Measurements from ENCODE around the gene RNPEPL1.

RNPEPL1 gene

DNA sequence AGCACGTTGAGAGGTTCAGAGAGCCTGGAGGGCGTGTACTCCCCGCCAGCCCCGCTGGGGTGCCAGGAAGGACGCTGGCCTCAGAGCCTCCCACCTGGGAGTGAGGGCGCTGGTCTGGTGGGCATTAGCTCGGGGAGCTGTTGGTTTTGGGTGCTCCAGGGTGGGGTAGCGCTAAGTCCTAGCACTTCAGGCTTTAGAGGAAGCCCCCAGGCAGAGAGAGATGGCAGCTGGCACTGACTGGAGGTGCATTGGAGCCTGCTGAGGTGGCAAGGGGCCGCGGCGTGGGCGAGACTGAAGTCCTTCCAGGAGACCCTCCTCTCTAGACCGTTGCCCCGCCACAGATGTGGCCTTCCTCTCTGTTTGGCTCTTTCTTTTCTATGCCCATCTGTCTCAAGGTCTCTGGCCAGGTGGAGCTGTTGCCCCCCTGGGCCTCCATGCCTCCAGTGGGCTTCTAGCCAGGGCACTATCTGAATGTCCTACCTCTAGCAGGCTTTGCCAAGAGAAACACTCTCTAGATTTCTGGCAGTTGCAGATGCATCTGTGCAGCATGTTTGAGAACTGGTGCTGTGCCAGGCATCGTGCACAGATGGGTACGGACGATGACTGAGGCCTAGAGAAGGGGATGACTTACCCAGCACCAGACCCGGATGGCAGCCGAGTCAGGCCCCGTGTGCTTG is 24.9 kb downstream of the RNPEPL1 start:
- DNase-seq, result no peak

DNA sequence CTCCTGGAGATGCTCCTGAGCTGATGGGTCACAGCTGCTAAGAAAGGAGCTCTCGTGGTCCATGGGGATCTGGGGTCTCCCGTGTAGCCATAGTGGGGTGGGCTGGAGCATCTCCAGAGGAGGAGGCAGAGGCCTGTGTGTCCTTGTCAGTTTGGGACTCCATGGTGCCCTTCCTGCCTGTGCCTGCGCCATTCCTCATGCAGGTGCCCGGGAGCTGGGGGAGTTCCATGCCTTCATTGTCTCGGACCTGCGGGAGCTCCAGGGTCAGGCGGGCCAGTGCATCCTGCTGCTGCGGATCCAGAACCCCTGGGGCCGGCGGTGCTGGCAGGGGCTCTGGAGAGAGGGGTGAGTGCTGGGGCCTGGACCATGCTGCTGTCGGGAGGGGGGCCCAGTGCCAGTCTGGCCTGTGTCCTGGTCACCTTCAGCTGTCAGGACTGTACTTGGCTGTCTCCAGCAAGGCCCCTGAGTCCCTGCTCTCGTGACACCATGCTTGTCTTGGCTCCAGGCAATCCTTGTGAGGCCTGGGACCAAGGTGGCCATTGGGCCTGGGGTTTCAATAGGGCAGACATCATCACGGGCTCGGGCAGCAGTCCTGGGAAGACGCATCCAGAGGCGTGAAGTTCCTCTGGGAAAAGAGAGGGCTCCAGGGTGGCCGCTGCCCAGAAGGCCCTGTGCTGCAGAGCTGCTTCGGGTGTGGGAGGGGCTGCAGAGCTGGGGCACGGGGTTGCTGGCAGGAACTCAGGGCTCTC is 25.6 kb downstream of the RNPEPL1 start:
- DNase-seq, result no peak

DNA sequence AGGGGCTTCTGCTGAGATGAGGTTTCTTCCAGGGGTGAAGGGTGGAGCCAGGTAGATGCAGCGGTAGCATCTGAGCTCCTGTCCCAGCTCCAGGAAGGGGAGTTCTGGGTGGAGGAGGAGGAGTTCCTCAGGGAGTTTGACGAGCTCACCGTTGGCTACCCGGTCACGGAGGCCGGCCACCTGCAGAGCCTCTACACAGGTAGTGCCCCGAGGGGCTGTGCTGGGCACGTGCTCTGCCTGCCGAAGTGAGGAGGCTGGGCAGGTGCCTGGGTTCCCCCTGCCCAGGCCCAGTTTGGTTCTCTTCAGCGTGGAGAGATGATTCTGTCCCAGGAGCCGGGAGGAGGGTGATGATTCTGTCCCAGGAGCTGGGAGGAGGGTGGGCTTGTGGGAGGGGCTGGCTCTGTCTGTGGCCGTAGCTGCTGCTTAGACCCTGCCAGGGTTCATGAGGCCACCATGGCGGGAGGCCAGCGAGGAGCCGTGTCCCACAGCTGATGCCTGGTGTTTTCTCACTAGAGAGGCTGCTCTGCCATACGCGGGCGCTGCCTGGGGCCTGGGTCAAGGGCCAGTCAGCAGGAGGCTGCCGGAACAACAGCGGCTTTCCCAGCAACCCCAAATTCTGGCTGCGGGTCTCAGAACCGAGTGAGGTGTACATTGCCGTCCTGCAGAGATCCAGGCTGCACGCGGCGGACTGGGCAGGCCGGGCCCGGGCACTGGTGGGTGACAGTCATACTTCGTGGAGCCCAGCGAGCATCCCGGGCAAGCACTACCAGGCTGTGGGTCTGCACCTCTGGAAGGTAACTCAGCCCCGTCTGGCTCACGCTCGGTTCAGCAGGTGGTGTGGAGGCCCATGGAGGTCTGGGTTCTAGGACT is 26.5 kb downstream of the RNPEPL1 start:
- no peak for DNase-seq

DNA sequence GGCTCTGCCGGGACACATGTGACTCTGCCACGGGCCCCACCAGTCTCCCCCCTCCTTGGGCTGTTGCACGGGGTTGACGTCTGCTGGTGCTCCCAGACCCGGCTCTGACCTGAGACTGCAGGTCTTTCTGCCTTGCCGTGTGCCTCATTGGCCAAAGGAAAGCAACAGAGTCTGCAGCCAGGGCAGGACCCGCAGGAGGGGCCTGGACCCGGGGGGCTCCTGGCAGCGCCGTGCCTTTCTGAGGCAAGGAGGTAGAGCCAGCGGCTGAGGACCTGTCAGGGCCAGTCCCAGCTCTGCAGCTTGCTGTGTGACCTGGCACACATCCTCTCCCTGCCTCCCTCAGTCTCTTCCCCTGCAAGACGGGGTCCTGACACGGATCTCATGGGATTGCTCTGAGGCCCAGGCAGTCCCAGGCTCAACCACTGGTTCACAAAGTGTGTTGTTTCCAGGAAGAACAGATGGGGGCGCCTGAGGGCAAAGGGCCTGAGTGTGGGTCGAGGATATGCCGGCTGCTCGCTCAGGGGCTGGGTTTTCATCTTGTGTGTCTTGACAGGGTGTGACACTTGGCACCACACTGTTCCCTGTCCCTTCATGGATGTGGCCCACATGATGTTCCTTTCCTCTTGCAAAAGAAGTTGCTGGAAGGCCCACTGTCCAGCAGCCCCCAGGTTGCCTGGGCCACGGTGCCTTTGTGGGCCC is 27.2 kb downstream of the RNPEPL1 start:
- no peak for DNase-seq

DNA sequence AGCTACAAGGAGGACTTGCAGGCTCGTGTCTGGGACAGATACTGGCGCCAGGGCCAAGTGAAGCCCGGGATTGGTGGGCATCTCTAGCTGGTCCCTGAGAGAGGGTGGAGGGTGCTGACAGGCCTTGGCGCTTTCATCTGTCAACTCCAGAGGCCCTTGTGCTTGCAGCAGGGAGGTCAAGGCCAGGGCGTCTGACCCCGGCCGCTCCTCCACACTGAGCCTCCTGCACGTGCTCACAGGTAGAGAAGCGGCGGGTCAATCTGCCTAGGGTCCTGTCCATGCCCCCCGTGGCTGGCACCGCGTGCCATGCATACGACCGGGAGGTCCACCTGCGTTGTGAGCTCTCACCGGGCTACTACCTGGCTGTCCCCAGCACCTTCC is 27.8 kb downstream of the RNPEPL1 start:
- DNase-seq, result no peak

DNA sequence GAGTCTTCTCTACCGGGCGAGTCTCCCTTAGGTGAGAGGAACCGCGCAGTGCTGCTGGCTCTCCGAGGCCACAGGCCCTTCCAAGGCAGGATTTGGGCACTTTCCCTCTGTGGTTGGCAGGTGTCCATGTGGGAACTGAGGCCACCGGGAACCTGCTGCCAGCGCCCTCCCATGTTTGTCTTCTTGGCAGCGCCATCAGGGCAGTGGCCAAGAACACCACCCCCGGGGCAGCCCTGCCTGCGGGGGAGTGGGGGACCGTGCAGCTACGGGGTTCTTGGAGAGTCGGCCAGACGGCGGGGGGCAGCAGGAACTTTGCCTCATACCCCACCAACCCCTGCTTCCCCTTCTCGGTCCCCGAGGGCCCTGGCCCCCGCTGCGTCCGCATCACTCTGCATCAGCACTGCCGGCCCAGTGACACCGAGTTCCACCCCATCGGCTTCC is 28.2 kb downstream of the RNPEPL1 start:
- DNase-seq, result no peak

DNA sequence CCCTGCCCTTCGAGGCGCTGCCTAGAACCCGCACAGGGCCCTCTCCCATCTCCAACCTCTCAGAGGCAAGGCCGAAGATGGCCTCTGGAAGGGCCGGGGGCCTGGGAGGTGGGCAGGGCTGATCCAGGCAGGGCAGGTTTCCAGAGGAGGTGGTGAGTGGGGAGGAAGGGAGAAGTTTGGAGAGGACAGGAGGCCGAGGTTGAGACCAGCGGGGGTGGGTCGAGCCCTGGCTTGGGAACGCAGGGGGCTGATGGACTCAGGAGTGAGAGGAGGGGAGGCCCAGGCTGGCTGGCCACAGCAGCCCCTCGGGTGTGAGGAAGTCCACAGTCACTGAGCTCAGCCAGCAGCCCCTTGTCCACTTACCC is 28.8 kb downstream of the RNPEPL1 start:
- no peak for DNase-seq

DNA sequence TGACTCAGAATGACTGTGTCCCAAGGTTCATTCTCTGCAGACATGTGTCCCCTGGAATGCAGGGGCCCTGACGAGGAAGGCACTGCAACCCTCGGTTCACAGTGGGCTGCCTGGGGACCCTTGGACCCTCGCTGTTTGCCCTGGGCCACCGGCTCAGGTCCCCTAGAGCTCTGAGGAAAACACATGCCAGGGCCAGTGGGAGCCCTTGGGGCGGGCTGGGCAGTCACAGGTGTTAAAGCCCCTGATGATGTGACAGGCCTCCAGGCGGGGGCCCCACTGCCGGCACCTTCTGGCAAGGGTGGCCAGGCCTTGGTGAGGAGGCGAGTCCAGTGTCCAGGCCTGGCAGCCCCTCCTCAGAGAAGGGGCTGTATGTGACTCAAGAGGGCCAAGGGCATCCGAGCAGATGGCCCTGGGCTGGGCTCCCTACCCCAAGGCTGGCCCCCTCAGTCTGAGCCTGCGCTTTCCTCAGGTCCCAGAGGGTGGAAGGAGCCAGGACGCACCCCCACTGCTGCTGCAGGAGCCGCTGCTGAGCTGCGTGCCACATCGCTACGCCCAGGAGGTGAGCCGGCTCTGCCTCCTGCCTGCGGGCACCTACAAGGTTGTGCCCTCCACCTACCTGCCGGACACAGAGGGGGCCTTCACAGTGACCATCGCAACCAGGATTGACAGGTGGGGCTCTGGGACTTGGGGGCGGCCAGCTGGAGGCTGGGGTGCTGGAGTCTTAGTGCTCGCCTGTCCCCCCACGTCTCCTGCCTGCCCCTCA is 29.3 kb downstream of the RNPEPL1 start:
- DNase-seq, result no peak

DNA sequence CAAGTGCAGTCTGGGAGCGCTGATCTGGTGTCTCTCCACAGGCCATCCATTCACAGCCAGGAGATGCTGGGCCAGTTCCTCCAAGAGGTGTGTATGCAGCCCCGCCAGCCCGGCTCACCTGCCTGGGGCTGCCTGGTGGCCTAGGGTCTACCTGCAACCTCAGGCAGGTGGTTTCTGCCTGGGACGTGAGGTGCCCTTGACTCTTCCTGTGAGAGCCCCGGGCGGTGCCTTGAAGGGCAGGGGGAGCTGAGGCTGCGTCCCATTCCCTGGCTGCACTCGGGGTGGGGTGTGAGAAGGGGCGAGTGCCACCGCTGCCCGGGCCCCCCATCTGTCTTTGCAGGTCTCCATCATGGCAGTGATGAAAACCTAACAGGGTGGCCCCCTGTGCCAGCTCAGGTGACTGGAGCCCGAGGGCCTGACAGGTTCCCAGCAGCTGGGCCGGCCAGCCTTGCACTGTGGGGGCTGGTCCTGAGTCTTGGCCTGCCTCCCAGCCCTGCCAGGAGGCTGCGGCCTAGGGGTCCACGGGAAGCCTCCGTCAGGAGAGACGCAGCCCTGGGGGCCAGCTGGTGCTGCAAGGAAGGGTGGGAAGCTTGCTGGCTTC is 30.1 kb downstream of the RNPEPL1 start:
- no peak for DNase-seq

DNA sequence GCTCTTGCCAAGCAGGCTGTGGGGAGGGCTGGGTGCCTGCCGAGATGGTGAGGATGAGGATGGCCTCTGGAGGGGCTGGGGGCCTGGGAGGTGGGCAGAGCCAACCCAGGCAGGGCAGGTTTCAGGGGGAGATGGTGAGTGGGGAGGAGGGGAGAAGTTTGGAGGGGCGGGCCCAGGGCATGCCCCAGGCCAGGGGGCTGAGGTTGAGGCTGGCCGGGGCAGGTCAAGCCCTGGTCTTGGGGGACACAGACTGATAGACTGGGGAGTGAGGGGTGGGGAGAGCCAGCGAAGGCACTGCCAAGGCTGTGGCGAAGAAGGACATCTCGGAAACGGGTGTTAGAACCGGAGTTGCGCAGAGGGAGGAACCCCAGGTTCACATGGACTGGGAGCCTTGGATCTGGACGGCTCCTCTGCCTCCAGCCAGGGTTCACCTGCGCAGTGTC is 30.9 kb downstream of the RNPEPL1 start:
- no peak for DNase-seq

DNA sequence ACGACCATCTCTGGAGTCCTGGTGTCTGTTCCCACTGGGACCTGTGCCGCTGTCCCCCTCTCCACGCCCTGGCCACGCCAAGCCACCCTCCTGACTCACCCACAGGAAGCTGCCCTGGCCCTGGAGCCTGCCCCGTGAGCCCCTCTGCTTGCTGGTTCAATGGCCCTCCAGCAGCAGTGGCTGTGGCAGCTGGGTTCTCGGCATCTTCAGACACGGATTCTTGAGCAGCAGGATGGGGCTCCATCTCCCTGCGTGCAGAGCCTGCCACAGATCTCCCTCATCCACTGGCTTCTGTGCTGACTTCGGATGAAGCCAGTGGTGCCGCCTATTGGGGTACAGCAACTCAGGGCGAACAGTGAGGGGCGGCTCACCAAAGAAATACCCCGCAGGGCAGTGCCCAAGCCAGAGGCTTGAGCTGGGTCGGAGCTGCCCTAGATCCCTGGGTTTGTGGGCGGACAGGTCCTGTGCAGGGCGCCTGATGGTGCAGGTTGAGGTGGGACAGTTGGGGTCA is 32.2 kb downstream of the RNPEPL1 start:
- DNase-seq, result no peak

DNA sequence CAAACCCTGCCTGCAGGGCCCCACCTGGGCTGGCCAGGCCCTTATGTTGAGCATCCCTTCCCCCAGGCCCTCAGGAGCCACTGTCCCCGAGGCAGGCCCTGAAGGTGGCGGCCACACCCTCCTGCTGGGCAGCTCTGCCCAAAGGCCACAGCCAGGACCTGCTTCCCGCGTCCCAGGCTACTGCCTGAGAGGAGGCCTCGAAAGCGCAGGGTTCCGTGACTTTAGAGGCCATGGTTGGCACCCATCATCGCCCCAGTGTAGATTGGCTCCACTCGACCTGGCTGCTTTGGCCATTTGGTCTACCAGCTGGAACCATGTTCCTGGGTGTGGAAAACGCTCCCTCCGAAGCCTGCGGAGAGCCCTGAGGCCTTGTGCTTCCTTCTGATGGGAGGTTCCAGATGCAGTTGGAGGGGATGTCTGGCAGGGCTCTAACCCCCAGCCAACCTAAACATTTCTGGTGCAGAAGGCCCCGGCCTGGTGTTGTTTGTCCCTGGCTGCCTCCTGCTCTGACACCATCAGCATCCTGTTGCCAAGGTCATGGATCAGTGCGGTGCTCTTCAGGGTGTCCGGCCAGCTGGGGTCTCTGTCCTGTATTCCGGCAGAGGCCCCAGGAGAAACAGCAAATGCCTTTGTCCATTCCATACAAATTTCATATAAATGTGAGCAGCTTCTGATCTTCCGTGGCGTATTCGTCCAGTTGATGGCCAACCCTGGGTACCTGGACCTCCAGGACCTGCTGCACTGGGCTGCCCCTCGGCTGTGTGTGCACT is 33.0 kb downstream of the RNPEPL1 start:
- no peak for DNase-seq

DNA sequence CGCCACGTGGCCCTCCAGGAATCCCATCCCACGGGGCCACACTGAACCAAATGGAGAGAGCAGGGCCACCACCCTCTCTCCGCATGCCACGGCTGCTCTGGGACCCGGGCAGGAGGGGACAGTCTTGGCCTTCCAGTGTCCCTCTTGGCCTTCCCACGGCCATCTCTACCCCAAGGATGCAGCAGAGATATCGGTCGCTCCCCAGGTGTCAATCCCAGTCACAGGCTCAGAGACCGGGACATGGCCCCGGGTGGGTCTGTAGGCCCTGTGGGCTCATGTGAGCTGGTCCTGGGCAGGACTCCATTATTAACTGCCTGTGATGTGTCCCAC is 33.5 kb downstream of the RNPEPL1 start:
- no peak for DNase-seq

DNA sequence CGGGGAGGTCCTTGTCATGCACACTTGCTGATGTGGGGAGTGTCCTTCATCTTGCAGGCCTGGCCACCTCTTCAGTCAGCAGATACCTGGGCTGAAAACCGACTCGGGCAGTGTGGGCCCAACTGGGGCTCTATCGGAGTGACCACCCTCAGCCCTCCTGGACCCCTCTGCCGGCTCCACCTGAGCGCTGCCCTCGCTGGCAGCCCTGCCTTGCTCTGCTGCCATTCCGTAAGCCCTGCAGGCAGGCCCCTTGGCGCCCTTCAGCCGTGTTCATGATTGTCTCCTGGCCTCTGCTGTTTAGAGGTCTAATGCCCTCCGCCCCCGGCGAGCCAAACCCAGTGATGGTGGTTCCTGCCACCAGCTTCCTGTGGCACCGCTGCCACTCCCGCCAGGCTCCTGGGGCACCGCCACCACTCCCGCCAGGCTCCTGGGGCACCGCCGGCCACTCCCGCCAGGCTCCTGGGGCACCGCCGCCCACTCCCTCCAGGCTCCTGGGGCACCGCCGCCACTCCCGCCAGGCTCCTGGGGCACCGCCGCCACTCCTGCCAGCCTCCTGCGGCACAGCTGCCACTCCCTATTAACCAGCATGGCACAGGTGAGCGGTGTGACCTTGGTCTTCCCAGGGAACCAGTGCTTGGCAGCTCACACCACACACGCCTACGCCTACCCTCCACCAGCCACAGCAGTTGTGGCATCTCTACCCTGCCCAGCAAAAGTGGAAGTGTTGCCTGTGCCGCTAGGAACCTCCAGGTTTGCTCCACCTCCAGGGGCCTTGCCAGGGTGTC is 34.2 kb downstream of the RNPEPL1 start:
- no peak for DNase-seq

DNA sequence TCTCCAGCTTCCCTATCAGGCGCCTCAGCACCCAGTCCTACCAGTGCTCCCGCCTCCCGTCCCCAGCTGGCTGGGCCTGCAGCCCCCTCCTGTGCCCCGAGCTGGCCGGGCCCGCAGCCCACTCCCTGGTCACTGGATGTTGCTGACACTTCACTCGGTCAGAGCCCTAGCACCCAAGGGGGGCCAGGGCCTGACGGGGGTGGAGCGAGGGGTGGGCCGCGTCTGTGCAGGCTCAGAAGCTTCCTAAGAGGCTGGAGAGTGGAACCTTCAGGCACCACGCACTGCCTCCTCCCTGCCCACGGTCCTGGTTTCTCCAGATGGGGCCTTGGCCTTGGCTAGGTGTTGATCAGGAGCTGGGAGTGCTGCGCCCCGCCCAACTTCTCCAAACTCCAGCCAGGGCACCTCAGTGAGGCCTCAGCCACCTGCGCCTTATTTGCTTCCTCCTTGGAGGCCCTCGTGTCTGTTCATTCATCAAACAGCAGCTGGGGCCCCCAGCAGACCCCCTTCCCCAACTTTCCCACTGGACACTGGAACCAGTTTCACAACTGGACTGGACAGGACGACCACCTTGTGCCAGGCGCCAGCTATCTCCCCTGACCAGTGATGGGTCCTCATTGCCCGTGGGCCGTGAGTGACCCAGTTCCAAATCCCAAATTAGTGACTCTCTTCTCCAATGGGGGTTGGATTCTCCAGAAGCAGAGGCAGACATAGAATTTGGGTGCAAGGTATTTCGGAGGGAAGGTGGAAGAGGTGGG is 35.0 kb downstream of the RNPEPL1 start:
- no peak for DNase-seq

DNA sequence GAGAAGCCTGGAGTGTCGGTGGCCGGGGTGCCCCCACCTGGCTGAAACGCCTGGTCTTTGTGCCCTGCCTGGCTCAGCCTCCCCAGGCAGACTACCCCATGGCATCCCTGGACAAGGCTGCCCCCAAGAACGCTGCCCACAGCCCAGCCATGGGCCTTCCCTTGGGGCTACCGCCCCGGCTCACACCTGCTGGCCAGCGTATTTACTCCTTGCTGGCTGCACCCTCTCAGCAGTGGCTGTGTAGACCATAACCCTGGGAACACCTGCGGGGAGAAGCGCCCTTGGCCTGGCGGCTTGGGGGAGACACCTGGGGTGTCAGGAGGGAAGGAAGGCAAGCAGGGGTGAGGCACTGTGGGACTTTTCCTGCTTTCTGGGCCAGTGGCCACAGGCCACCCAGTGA is 35.6 kb downstream of the RNPEPL1 start:
- DNase-seq, result no peak

DNA sequence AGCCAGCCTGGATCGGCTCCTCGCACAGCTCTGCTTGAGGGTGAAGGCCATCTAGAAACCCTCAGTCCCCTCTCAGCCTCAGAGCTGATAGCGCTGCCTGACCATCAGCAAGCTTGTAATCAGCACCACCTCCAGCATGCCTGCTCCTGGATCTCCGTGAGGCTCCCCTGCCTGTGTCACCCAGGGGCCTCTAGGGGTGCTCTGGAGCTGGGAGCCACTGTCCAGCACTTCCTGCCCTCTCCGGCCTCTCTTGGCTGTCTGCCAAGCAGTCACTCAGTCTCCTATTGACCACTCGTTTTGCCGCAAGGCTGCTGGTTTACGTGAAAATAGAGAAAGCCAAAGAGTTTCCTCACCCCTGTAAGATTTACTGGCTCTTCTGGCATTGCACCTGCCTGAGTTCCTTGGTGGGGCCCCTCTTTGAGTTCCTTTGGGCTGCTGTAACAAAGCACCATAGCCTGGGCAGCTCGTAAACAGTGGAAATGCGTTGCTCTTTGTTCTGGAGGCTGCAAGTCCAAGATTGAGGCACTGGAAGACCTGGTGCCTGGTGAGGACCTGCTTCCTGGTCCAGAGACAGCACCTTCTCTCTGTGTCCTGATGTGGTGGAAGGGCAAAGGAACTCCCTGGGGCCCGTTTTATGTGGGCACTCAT is 36.1 kb downstream of the RNPEPL1 start:
- no peak for DNase-seq

DNA sequence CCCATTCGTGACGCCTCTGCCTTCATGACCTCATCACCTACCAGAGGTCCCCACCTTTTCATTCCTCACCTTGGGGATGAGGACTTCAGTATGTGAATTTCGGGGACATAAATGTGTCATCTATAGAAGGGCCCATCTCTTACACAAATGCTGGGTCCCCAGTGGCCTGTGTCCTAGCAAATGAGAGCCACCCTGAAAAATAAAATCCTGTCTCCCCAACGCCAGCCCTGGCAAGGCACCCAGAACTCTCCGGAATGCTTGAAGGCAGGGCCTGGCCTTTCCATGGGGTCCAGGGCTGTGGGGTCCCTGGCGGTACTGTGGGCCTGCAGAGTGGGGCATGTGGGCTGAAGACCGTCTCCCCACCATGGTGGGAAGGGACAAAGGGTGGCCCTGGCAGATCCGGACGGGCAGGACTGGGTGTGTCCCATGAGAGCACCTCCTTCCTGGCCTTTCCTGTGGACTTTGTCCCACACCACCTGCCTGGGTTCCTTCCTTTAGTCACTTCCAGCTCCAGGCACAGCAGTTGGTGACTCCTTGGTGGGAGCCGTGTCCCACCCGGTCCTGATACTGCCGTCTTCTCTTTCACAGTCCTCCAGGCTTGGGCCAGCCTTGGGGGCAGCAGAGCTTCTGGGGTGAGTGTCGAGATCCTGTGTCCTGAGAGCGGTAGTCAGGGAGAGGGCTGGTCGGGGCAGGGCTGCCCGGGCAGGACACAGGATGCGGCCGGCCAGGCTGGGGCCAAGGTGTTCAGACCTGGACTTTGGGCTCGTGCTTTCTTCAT is 36.8 kb downstream of the RNPEPL1 start:
- no peak for DNase-seq

Measured in NCI-H2081 treated with DMSO at 0.1 percent for 48 hours (cell line).